ENCODE data around the gene AFAP1L2.
A peak's percentile ranks its signal among the peaks of the same experiment; 100 is the strongest.

- TF ChIP-seq CTCF (IDR thresholded peaks at IDR 0.05), result no peak
- TF ChIP-seq POLR2AphosphoS5 (IDR thresholded peaks at IDR 0.05), result peak; percentile 57
Observed at GRCh38 chr10:114367351-114368056, 36.8 kb downstream of the AFAP1L2 start.

Data from prostate gland (tissue), 2 donors.